K562 (cell line): ENCODE results near the gene LENEP. TPM values are rescaled to one million over a fixed set of nuclear protein-coding genes. Genes with fewer than 3 reads are reported as not detected.
A peak's percentile ranks its signal among the peaks of the same experiment; 100 is the strongest.

Source experiments
- KHSRP ChIP-seq: fragments of 450-650 bp; IDR thresholded peaks from 2 replicates; pipeline ENCODE4 v1.6.1; 2017
- MYC ChIP-seq, 2 experiments: fragments of 250-450 bp in 1 of 2; sonication (Bioruptor Pico) in 1 of 2; IDR thresholded peaks; 2 replicates each; pipeline versions ENCODE4 v1.5.1 to v1.6.1; 2012 to 2021; ENCODE audit warnings: low read depth in 2 of 2, borderline replicate concordance in 1 of 2, improper control_type of control experiment in 1 of 2, low read length in 1 of 2, mild to moderate bottlenecking in 1 of 2, moderate library complexity in 1 of 2
- RB1 ChIP-seq: fragments of 450-650 bp; IDR thresholded peaks from 2 replicates; pipeline ENCODE4 v1.6.1; 2017; ENCODE audit warnings: low read depth, mild to moderate bottlenecking
- SMARCB1 ChIP-seq: IDR thresholded peaks from 2 replicates; pipeline ENCODE4 v1.6.1; 2011; ENCODE audit warnings: improper control_type of control experiment, low read depth; ENCODE audit not compliant: insufficient read length
- TRIM28 ChIP-seq: fragments of 450-650 bp; IDR thresholded peaks from 2 replicates; pipeline ENCODE4 v1.6.1; 2017
- ZNF263 ChIP-seq: sonication (generic); formaldehyde crosslinking; IDR thresholded peaks from 2 replicates; pipeline ENCODE4 v1.8.0; 2022; ENCODE audit warnings: mild to moderate bottlenecking, missing genetic modification reagents, borderline replicate concordance
- polyA plus RNA-seq, 8 experiments: library from polyadenylated mRNA; depleted of rRNA in 4 of 8; stranded (reverse) in 5 of 8; unstranded in 3 of 8; fragments of >200 nt; fragmentation: Nextera tagmentation in 2 of 8; fragmentation: Illumina TruSeq in 1 of 8; extraction: Ambion mirVana in 2 of 8; extraction: Trizol in 1 of 8; gene quantifications; 2 replicates each; pipeline versions ENCODE4 v1.2.1 to v1.2.3, GENCODE V29; 2011 to 2014; ENCODE audit warnings: inconsistent platforms in 1 of 8, missing spikeins in 1 of 8
- total RNA-seq, 7 experiments: library from RNA; depleted of rRNA in 6 of 7; stranded (reverse); fragments of >200 nt in 6 of 7; fragmentation: Illumina TruSeq in 2 of 7; extraction: Trizol in 2 of 7; gene quantifications; 2 replicates each; pipeline versions ENCODE4 v1.2.1 to v1.2.3, GENCODE V29; 2011 to 2021; ENCODE audit warnings: low replicate concordance in 1 of 7
- TF ChIP-seq, protein P1 (sequence below): sonication (generic); formaldehyde crosslinking; IDR thresholded peaks from 2 replicates; pipeline ENCODE4 v1.8.0; 2022; ENCODE audit warnings: missing genetic modification reagents, mild to moderate bottlenecking, moderate library complexity, borderline replicate concordance
- TF ChIP-seq, protein P2 (sequence below): fragments of 450-650 bp; IDR thresholded peaks from 2 replicates; pipeline ENCODE4 v1.6.1; 2016; ENCODE audit warnings: mild to moderate bottlenecking, moderate library complexity

LENEP gene
- total and polyA plus RNA-seq, 9 of the 15 experiments (the other 6 are each of a cell fraction or from before 2014, with no cell fraction given), result 0.23 to 0.87 (median 0.67) TPM; not detected in 5

DNA sequence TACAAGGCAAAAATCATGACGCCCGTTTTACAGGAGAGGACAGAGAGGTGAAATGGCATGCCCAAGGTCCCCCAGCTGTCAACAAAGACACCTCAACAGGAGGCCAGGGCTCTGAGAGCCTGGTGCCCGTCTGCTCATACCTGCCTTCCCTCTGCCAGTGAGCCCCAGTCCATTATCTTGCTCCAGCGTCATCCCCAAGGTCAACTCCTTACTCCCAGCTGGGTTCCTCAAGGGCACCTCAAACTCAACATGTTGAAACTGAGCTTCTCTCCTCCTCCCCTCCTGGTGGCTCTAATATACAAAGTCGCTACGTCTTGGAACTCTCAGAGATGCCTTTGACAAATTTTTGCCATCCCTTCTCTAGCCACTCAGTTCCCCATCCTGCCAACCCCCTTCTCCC is 40.7 kb upstream of the LENEP start (continued):
- TF ChIP-seq, protein P1, sequence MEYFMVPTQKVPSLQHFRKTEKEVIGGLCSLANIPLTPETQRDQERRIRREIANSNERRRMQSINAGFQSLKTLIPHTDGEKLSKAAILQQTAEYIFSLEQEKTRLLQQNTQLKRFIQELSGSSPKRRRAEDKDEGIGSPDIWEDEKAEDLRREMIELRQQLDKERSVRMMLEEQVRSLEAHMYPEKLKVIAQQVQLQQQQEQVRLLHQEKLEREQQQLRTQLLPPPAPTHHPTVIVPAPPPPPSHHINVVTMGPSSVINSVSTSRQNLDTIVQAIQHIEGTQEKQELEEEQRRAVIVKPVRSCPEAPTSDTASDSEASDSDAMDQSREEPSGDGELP (CRISPR knock-in tag), result peak; percentile 3; the same call in 1 of the 2 replicates
- TF ChIP-seq SMARCB1, result no peak
- no peak for TF ChIP-seq KHSRP
- TF ChIP-seq, protein P2, sequence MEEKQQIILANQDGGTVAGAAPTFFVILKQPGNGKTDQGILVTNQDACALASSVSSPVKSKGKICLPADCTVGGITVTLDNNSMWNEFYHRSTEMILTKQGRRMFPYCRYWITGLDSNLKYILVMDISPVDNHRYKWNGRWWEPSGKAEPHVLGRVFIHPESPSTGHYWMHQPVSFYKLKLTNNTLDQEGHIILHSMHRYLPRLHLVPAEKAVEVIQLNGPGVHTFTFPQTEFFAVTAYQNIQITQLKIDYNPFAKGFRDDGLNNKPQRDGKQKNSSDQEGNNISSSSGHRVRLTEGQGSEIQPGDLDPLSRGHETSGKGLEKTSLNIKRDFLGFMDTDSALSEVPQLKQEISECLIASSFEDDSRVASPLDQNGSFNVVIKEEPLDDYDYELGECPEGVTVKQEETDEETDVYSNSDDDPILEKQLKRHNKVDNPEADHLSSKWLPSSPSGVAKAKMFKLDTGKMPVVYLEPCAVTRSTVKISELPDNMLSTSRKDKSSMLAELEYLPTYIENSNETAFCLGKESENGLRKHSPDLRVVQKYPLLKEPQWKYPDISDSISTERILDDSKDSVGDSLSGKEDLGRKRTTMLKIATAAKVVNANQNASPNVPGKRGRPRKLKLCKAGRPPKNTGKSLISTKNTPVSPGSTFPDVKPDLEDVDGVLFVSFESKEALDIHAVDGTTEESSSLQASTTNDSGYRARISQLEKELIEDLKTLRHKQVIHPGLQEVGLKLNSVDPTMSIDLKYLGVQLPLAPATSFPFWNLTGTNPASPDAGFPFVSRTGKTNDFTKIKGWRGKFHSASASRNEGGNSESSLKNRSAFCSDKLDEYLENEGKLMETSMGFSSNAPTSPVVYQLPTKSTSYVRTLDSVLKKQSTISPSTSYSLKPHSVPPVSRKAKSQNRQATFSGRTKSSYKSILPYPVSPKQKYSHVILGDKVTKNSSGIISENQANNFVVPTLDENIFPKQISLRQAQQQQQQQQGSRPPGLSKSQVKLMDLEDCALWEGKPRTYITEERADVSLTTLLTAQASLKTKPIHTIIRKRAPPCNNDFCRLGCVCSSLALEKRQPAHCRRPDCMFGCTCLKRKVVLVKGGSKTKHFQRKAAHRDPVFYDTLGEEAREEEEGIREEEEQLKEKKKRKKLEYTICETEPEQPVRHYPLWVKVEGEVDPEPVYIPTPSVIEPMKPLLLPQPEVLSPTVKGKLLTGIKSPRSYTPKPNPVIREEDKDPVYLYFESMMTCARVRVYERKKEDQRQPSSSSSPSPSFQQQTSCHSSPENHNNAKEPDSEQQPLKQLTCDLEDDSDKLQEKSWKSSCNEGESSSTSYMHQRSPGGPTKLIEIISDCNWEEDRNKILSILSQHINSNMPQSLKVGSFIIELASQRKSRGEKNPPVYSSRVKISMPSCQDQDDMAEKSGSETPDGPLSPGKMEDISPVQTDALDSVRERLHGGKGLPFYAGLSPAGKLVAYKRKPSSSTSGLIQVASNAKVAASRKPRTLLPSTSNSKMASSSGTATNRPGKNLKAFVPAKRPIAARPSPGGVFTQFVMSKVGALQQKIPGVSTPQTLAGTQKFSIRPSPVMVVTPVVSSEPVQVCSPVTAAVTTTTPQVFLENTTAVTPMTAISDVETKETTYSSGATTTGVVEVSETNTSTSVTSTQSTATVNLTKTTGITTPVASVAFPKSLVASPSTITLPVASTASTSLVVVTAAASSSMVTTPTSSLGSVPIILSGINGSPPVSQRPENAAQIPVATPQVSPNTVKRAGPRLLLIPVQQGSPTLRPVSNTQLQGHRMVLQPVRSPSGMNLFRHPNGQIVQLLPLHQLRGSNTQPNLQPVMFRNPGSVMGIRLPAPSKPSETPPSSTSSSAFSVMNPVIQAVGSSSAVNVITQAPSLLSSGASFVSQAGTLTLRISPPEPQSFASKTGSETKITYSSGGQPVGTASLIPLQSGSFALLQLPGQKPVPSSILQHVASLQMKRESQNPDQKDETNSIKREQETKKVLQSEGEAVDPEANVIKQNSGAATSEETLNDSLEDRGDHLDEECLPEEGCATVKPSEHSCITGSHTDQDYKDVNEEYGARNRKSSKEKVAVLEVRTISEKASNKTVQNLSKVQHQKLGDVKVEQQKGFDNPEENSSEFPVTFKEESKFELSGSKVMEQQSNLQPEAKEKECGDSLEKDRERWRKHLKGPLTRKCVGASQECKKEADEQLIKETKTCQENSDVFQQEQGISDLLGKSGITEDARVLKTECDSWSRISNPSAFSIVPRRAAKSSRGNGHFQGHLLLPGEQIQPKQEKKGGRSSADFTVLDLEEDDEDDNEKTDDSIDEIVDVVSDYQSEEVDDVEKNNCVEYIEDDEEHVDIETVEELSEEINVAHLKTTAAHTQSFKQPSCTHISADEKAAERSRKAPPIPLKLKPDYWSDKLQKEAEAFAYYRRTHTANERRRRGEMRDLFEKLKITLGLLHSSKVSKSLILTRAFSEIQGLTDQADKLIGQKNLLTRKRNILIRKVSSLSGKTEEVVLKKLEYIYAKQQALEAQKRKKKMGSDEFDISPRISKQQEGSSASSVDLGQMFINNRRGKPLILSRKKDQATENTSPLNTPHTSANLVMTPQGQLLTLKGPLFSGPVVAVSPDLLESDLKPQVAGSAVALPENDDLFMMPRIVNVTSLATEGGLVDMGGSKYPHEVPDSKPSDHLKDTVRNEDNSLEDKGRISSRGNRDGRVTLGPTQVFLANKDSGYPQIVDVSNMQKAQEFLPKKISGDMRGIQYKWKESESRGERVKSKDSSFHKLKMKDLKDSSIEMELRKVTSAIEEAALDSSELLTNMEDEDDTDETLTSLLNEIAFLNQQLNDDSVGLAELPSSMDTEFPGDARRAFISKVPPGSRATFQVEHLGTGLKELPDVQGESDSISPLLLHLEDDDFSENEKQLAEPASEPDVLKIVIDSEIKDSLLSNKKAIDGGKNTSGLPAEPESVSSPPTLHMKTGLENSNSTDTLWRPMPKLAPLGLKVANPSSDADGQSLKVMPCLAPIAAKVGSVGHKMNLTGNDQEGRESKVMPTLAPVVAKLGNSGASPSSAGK, result no peak
- TF ChIP-seq ZNF263 (CRISPR knock-in tag), result peak; percentile 40; the same call in 1 of the 2 replicates
- TF ChIP-seq TRIM28, result no peak
- no peak for TF ChIP-seq MYC (IDR thresholded peaks at IDR 0.05; ENCODE audit: low read depth, low read length)
- no peak for TF ChIP-seq MYC (CRISPR knock-in tag; IDR thresholded peaks at IDR 0.05; ENCODE audit: borderline replicate concordance, low read depth)
- TF ChIP-seq RB1, result no peak
